Heart left ventricle (tissue), 16 donors: ENCODE measurements around the gene PROZ. TPM values are rescaled to one million over a fixed set of nuclear protein-coding genes. Genes with fewer than 3 reads are reported as not detected.

Experiments
- ATAC-seq, 4 donors: fragments of 200-7000 bp; cut with Tn5 transposase; one replicate each; pipeline ENCODE4 v1.9.1; 2020 to 2022; ENCODE audit warnings: moderate library complexity in 4 of 4, mild to moderate bottlenecking in 3 of 4, moderate number of reproducible peaks in 1 of 4
- DNase-seq, 5 donors: peaks; one replicate each; pipeline ENCODE4 v3.0.0-alpha.2; 2020
- H3K27ac ChIP-seq, 12 donors: fragments of 200-600 bp; sonication (generic) in 4 of 12; one replicate each; pipeline versions ENCODE4 v1.5.0 to v1.8.0; 2016 to 2022; ENCODE audit warnings: mild to moderate bottlenecking in 2 of 12
- H3K27me3 ChIP-seq, 9 donors: fragments of 200-600 bp; sonication (generic) in 2 of 9; one replicate each; pipeline versions ENCODE4 v1.5.1 to v1.8.0; 2016 to 2022; ENCODE audit warnings: mild to moderate bottlenecking in 3 of 9
- H3K36me3 ChIP-seq, 9 donors: fragments of 200-600 bp; sonication (generic) in 2 of 9; one replicate each; pipeline versions ENCODE4 v1.5.0 to v1.8.0; 2018 to 2022; ENCODE audit warnings: mild to moderate bottlenecking in 2 of 9
- H3K4me1 ChIP-seq, 12 donors: fragments of 200-600 bp; sonication (generic) in 4 of 12; one replicate each; pipeline versions ENCODE4 v1.5.0 to v1.8.0; 2016 to 2022; ENCODE audit warnings: mild to moderate bottlenecking in 3 of 12
- H3K4me3 ChIP-seq, 12 donors: fragments of 200-600 bp; sonication (generic) in 4 of 12; one replicate each; pipeline versions ENCODE4 v1.5.0 to v1.8.0; 2017 to 2022; ENCODE audit warnings: mild to moderate bottlenecking in 9 of 12, moderate library complexity in 4 of 12
- H3K9me3 ChIP-seq, 12 donors: fragments of 200-600 bp; sonication (generic) in 4 of 12; one replicate each; pipeline versions ENCODE4 v1.5.0 to v1.8.0; 2016 to 2022; ENCODE audit warnings: mild to moderate bottlenecking in 1 of 12
- CTCF ChIP-seq, 12 donors: fragments of 200-600 bp; sonication (generic) in 4 of 12; IDR thresholded peaks; one replicate each; pipeline versions ENCODE4 v1.5.0 to v1.8.0; 2018 to 2022; ENCODE audit warnings: antibody characterized with exemption in 12 of 12, mild to moderate bottlenecking in 5 of 12
- POLR2A ChIP-seq, 2 donors: fragments of 450-650 bp; IDR thresholded peaks; one replicate each; pipeline ENCODE4 v1.6.1; 2017; ENCODE audit warnings: antibody characterized with exemption in 2 of 2, mild to moderate bottlenecking in 2 of 2, moderate library complexity in 2 of 2
- WGBS, 4 donors: extraction: QIAGEN DNeasy Blood & Tissue Kit in 2 of 4; methylation state at CpG; one replicate each; pipeline versions ENCODE4 v1.1.5 to v1.1.7; 2013 to 2018; 5-methylcytosine and 5-hydroxymethylcytosine counted together
- intact Hi-C, 10 donors: fragments of 100-400 bp; cut with DNase I; formaldehyde crosslinking; loops; one replicate each; pipeline versions ENCODE4 v1.11.1 to v1.14.2; 2022
- polyA plus RNA-seq, 2 donors: library from polyadenylated mRNA; stranded (reverse); fragments of 200-250 nt; gene quantifications; one replicate each; pipeline ENCODE4 v1.2.3, GENCODE V29; 2013
- total RNA-seq, 9 donors: library from RNA; depleted of rRNA in 2 of 9; stranded (reverse); fragments of >200 nt in 2 of 9; fragmentation: NEBNext Ultra II Directional in 3 of 9; extraction: Animal tissue kit (Norgen Biotek cat#: 25700) in 3 of 9; gene quantifications; one replicate each; pipeline versions ENCODE4 v1.1.0 to v1.2.4, GENCODE V29; 2016 to 2023
- donor health status: ischemic (EF 13 %, LVEDD 7.1; RV severe dilation, severe dysfunction).
- donor health status: healthy with polysubstance abuse.
- donor health status: DM: no; HTN: yes; CAD: no.
- donor health status: DM: no; HTN: no; CAD: no.
- donor health status: ischemic (EF 25% LVEDD 6.9; RV normal size, moderate dysfunction).
- donor health status: ischemic (EF 25% LVEDD 5.7; RV mildly dilated, moderate dysfunction).
- donor health status: healthy.
- donor health status: DM: yes; HTN: yes; CAD: no.
- donor health status: ischemic (EF 35%, LVEDD 5.7; RV mildly dilated, moderate dysfunction).
- donor health status: nonischemic (EF 11% LVEDD 7.7; RV severe dilation, severe dysfunction).
- donor health status: DM: yes; HTN: yes; CAD: no.
- donor health status: PGD.
- donor health status: ischemic (EF 29% LVEDD 5.4; RV normal size, mild dysfunction).
- donor health status: nonischemic (EF 23%, LVEDD 6.1; RV moderate dilation, normal function).

Gene PROZ
- total and polyA plus RNA-seq, 11 donors: not detected

GRCh38 chr13:113166266-113166665 is 7.8 kb downstream of the PROZ start:
- WGBS, 4 donors: 78 to 89% (median 85%) methylated on average over 10 of the region's 10 CpGs
- H3K4me3 ChIP-seq: no peak overlapping the region
- intact Hi-C loops: no loop called here
- no peak overlapping the region for H3K27ac ChIP-seq
- no peak for TF ChIP-seq POLR2A (IDR thresholded peaks at IDR 0.05)
- H3K9me3 ChIP-seq: peaks cover 0 to 10% (median 0%) of the 10 kb centered on the region in 12 donors
- ATAC-seq (no peak), DNase-seq (no peak)
- peaks cover 0 to 11% (median 4%) of the 10 kb centered on the region in 12 donors for H3K4me1 ChIP-seq
- H3K27me3 ChIP-seq: peaks cover 0 to 8% (median 3%) of the 10 kb centered on the region in 9 donors
- peaks cover 0 to 18% (median 5%) of the 10 kb centered on the region in 9 donors for H3K36me3 ChIP-seq

GRCh38 chr13:113166681-113167080 is 8.2 kb downstream of the PROZ start:
- Histone ChIP-seq H3K4me3 (no peak overlapping the region), H3K36me3 (peaks cover 0 to 23% (median 10%) of the 10 kb centered on the region in 9 donors), H3K4me1 (peaks cover 0 to 11% (median 4%) of the 10 kb centered on the region in 12 donors), H3K9me3 (peaks cover 0 to 10% (median 0%) of the 10 kb centered on the region in 12 donors), H3K27me3 (peaks cover 0 to 7% (median 0%) of the 10 kb centered on the region in 9 donors), H3K27ac (no peak overlapping the region)
- 76 to 89% (median 79%) methylated on average over 5 of the region's 5 CpGs for WGBS, 4 donors
- DNase-seq (no peak), ATAC-seq (no peak)
- TF ChIP-seq POLR2A (IDR thresholded peaks at IDR 0.05): no peak
- intact Hi-C loops: no loop called here

- no peak for DNase-seq
- no peak for TF ChIP-seq POLR2A (IDR thresholded peaks at IDR 0.05)
- no peak for TF ChIP-seq CTCF (IDR thresholded peaks at IDR 0.05)
- 85 to 91% (median 87%) methylated on average over 10 of the region's 10 CpGs for whole genome bisulfite sequencing, 4 donors
Measured at GRCh38 chr13:113167155-113167554, 8.7 kb downstream of the PROZ start.

GRCh38 chr13:113167575-113167974 is 9.1 kb downstream of the PROZ start:
- no peak for DNase-seq
- WGBS, 4 donors: 97 to 98% (median 97%) methylated on average over 3 of the region's 3 CpGs
- ATAC-seq: no peak

More at GRCh38 chr13:113167155-113167554, 8.7 kb downstream of the PROZ start:
- no peak for ATAC-seq
- no peak overlapping the region for H3K27ac ChIP-seq
- peaks cover 0 to 10% (median 0%) of the 10 kb centered on the region in 12 donors for H3K9me3 ChIP-seq
- intact Hi-C loops: no loop called here
- peaks cover 0 to 7% (median 0%) of the 10 kb centered on the region in 9 donors for H3K27me3 ChIP-seq
- peaks cover 0 to 11% (median 4%) of the 10 kb centered on the region in 12 donors for H3K4me1 ChIP-seq
- H3K36me3 ChIP-seq: peaks cover 0 to 27% (median 14%) of the 10 kb centered on the region in 9 donors
- H3K4me3 ChIP-seq: no peak overlapping the region

GRCh38 chr13:113168211-113168610 is 9.8 kb downstream of the PROZ start:
- no peak for TF ChIP-seq POLR2A (IDR thresholded peaks at IDR 0.05)
- DNase-seq (no peak), ATAC-seq (no peak)
- peaks cover 0 to 11% (median 2%) of the 10 kb centered on the region in 12 donors for H3K4me1 ChIP-seq
- intact Hi-C loops: no loop called here
- no peak overlapping the region for H3K27ac ChIP-seq
- H3K4me3 ChIP-seq: no peak overlapping the region
- 78 to 93% (median 88%) methylated on average over 7 of the region's 7 CpGs for WGBS, 4 donors
- H3K36me3 ChIP-seq: peaks cover 0 to 35% (median 19%) of the 10 kb centered on the region in 9 donors
- peaks cover 0 to 10% (median 0%) of the 10 kb centered on the region in 12 donors for H3K9me3 ChIP-seq
- peaks cover 0 to 3% (median 0%) of the 10 kb centered on the region in 9 donors for H3K27me3 ChIP-seq

More at GRCh38 chr13:113167575-113167974, 9.1 kb downstream of the PROZ start:
- Histone ChIP-seq H3K36me3 (peaks cover 0 to 31% (median 16%) of the 10 kb centered on the region in 9 donors), H3K4me1 (peaks cover 0 to 11% (median 4%) of the 10 kb centered on the region in 12 donors), H3K9me3 (peaks cover 0 to 10% (median 0%) of the 10 kb centered on the region in 12 donors), H3K27ac (no peak overlapping the region), H3K27me3 (peaks cover 0 to 7% (median 0%) of the 10 kb centered on the region in 9 donors), H3K4me3 (no peak overlapping the region)
- TF ChIP-seq CTCF (IDR thresholded peaks at IDR 0.05): no peak
- intact Hi-C loops: no loop called here
